ENCODE measurements around the gene C20orf204.

Gene C20orf204

DNA sequence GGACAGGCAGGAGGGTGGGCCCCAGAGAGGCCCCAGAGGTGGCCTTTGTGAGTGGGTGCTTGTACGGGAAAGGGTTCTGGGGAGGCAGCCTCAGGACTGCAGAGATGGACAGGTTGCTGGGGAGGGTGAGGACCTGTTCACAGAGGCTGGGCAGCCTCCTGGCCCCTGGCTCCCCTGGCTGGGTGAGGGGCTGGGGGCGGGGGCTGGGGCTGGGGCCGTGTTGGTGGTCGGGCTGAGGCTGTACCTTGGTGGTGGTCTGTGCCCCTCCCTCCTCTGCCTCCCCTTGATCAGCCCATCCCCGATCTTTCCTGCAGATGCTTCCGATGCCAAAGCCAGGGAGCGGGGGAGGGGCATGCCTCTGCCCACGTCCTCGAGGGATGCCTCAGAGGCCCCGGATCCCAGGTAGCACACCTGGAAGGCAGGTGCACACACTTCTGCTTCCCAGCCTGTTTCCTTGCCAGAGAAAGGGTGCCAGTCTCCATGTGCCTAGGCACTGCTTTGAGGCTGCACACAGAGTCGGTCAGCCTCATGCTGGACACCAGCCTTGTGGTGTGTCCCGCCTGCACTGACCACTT lies 31.8 kb downstream of the C20orf204 start:
- Histone ChIP-seq H3K36me3 (ENCODE audit: control insufficient read depth, insufficient read depth, low read length) (no peaks in the 10 kb centered on the region), H3K4me1 (ENCODE audit: control insufficient read depth, insufficient read depth, low read length) (peaks cover 10% of the 10 kb centered on the region), H3K4me3 (ENCODE audit: low read length) (no peak overlapping the region), H3K27ac (ENCODE audit: low read length) (no peak overlapping the region), H3K27me3 (ENCODE audit: control insufficient read depth, insufficient read depth, low read length) (no peaks in the 10 kb centered on the region), H3K9me3 (ENCODE audit: control insufficient read depth, insufficient read depth, low read length) (no peaks in the 10 kb centered on the region)
- DNase-seq (ENCODE audit: low read depth, low spot score), result no peak
- WGBS (ENCODE audit: insufficient coverage, insufficient read length), result no CpG with 5 or more reads among the region's 12 CpGs

DNA sequence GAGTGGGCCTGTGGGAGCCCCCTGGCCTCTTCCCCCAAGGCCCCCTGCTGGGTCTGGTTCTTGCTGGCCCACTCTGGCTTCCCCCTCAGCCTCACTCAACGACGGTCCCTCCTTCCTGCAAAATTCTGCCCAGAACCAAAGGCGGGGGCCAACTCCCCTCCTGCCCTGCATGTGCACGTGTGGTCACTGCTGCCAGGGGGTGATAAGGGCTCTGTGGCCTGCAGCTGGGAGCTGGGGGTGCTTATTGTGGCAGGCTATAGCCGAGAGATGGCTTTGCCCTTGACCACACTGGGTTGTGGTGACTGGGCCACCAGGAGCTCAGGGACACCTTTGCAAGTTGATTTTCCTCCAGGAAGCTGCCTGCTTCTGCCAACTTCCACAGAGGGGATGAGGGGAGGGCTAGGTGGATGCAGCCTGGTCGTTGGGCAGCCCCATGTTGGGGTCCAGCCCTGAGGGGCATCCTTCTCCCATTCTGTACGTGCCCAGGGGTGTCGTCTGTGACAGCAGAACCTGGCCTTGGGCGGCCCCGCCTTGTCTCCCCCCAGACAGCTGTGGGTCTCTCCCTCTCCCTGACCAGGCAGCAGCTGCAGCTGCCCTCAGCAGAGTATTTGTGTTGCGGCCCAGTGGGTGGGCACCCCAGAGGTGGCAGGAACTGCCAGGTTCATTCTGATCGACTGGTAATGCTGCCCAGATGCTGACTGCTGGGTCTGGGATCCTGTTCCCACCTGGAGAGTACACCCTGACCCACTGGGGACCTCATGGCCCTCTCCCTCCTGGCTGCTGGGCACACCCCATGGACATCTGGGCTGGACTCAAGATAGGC lies 32.6 kb downstream of the C20orf204 start:
- Histone ChIP-seq H3K36me3 (ENCODE audit: control insufficient read depth, insufficient read depth, low read length) (no peaks in the 10 kb centered on the region), H3K27ac (ENCODE audit: low read length) (no peak overlapping the region), H3K9me3 (ENCODE audit: control insufficient read depth, insufficient read depth, low read length) (no peaks in the 10 kb centered on the region), H3K27me3 (ENCODE audit: control insufficient read depth, insufficient read depth, low read length) (no peaks in the 10 kb centered on the region), H3K4me1 (ENCODE audit: control insufficient read depth, insufficient read depth, low read length) (peaks cover 10% of the 10 kb centered on the region), H3K4me3 (ENCODE audit: low read length) (no peak overlapping the region)
- no CpG with 5 or more reads among the region's 12 CpGs for whole genome bisulfite sequencing (ENCODE audit: insufficient coverage, insufficient read length)
- DNase-seq (ENCODE audit: low read depth, low spot score), result no peak

DNA sequence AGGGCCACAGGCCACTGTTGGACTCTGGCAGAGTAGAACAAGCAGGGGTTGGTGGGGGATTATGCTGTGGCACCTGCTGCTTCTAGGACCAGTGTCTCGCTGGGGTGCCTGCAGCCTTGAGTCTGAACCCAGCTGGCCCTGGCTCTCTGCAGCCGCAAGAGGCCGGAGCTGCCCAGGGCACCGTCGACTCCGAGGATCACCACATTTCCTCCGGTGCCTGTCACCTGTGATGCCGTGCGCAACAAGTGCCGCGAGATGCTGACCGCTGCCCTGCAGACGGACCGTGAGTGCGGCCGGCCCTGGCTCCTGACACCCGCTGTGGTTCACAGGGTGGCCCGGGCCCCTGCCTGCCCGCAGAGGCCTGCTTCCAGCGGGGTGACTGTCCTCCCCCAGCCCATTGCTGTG lies 33.2 kb downstream of the C20orf204 start:
- Histone ChIP-seq H3K27ac (ENCODE audit: low read length) (no peak overlapping the region), H3K36me3 (ENCODE audit: control insufficient read depth, insufficient read depth, low read length) (no peaks in the 10 kb centered on the region), H3K4me1 (ENCODE audit: control insufficient read depth, insufficient read depth, low read length) (peaks cover 10% of the 10 kb centered on the region), H3K9me3 (ENCODE audit: control insufficient read depth, insufficient read depth, low read length) (no peaks in the 10 kb centered on the region), H3K27me3 (ENCODE audit: control insufficient read depth, insufficient read depth, low read length) (no peaks in the 10 kb centered on the region), H3K4me3 (ENCODE audit: low read length) (no peak overlapping the region)
- WGBS (ENCODE audit: insufficient coverage, insufficient read length), result no CpG with 5 or more reads among the region's 20 CpGs
- DNase-seq (ENCODE audit: low read depth, low spot score), result no peak

DNA sequence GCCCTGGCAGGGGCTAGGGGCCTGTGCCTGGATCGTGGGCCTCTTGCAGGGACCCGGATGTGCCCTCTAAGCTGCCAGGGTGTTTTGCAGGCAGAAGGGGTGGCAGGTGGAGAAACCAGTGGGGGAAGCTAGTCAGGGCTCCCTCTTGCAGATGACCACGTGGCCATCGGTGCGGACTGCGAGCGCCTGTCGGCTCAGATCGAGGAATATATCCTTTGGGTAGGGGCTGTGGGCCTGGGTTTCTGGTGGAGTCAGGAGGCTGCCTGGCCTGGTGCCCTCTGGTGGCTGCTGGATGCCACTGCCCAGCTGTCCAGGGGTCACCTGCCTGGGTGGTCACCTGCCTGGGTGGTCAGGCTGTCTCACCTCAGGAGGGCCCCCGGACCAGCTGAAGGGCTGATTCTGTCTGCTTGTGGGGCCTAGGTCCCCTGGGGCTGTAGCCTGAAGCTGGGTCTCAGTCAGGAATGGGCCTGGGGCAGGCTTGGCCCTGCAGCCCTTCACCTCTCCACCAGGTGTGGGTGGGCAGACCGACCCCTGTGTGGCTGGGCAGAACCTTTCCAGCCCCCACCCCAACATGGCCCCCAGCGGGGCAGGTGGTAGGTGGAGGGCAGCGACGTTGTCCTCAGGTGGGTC lies 33.7 kb downstream of the C20orf204 start:
- Histone ChIP-seq H3K36me3 (ENCODE audit: control insufficient read depth, insufficient read depth, low read length) (no peaks in the 10 kb centered on the region), H3K27ac (ENCODE audit: low read length) (no peak overlapping the region), H3K27me3 (ENCODE audit: control insufficient read depth, insufficient read depth, low read length) (no peaks in the 10 kb centered on the region), H3K4me1 (ENCODE audit: control insufficient read depth, insufficient read depth, low read length) (peaks cover 10% of the 10 kb centered on the region), H3K9me3 (ENCODE audit: control insufficient read depth, insufficient read depth, low read length) (no peaks in the 10 kb centered on the region), H3K4me3 (ENCODE audit: low read length) (no peak overlapping the region)
- no CpG with 5 or more reads among the region's 14 CpGs for WGBS (ENCODE audit: insufficient coverage, insufficient read length)
- DNase-seq (ENCODE audit: low read depth, low spot score), result no peak

DNA sequence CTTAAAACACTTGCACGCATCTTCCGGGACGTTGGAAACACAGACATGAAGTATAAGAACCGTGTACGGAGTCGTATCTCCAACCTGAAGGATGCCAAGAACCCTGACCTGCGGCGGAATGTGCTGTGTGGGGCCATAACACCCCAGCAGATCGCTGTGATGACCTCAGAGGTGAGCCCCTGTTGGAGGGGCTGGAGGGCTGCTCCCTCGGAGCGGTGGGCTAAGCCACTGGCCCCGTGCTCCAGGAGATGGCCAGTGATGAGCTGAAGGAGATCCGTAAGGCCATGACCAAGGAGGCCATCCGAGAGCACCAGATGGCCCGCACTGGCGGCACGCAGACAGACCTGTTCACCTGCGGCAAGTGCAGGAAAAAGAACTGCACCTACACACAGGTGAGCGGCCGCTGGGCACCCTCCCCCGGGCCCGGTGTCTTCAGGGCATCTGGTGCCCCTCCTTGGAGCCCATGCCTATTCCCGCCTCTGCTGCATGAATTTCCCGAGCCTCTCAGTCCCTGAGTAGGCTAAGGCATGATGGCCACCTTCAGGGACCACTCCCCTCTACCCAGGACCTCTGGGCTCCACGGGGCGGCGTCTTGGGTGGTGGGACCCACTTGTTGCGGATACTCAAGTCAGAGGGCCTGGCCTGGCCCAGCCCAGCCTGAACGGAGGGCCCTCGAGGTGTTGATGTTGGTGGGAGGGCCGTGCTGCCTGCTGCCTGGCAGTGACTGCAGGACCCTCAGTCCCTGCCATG lies 34.4 kb downstream of the C20orf204 start:
- Histone ChIP-seq H3K4me1 (ENCODE audit: control insufficient read depth, insufficient read depth, low read length) (peaks cover 10% of the 10 kb centered on the region), H3K9me3 (ENCODE audit: control insufficient read depth, insufficient read depth, low read length) (no peaks in the 10 kb centered on the region), H3K36me3 (ENCODE audit: control insufficient read depth, insufficient read depth, low read length) (no peaks in the 10 kb centered on the region), H3K4me3 (ENCODE audit: low read length) (no peak overlapping the region), H3K27me3 (ENCODE audit: control insufficient read depth, insufficient read depth, low read length) (no peaks in the 10 kb centered on the region), H3K27ac (ENCODE audit: low read length) (no peak overlapping the region)
- DNase-seq (ENCODE audit: low read depth, low spot score), result no peak
- no CpG with 5 or more reads among the region's 31 CpGs for WGBS (ENCODE audit: insufficient coverage, insufficient read length)

DNA sequence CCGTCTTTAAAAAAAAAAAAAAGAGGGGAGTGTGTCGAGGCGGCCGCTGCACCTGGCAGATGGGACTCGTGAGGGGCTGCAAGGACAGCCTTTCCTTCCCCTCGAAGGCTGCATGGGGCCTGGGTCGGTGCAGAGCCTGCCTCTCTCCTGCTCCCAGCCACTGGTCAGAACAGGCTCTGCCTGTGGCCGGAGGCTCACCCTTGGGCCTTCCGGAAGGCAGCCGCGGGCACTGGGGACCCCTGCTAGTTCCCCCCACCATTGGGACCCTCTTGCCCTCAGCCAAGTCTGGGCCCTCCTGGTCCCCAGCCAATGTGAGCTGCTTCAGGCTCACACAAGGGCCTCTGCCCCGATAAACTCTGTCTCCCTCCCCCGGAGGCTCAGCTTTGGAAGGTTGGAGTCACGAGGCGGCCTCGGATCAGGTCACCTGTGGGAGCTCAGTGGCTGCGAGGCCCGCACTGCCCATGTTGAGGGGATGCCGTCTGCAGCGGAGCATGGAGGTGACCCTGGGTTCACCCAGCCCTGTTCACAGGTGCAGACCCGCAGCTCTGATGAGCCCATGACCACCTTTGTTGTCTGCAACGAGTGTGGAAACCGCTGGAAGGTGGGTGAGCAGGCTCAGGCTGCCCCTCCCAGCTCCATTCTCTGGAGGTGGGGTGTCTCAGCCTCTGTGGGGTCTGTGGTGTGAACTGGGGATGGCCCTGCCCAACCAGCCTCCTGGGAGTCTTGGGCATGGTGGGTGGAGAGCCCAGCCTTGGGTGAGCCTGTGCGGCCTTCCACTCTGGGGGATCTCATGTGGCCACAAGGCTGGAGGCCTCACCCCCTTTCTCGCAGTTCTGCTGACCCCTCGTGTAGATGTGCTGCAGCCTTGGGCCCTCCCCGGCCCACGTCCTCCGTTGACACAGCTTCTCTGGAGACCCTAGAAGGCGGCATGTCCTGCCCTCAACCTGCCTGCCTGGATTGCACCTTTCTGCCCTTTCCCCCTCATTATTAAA lies 35.7 kb downstream of the C20orf204 start:
- no peak overlapping the region for H3K4me3 ChIP-seq (ENCODE audit: low read length)
- no peaks in the 10 kb centered on the region for H3K9me3 ChIP-seq (ENCODE audit: control insufficient read depth, insufficient read depth, low read length)
- no peak for DNase-seq (ENCODE audit: low read depth, low spot score)
- H3K27me3 ChIP-seq (ENCODE audit: control insufficient read depth, insufficient read depth, low read length), result no peaks in the 10 kb centered on the region
- no peak overlapping the region for H3K27ac ChIP-seq (ENCODE audit: low read length)
- no CpG with 5 or more reads among the region's 30 CpGs for WGBS (ENCODE audit: insufficient coverage, insufficient read length)
- no peaks in the 10 kb centered on the region for H3K36me3 ChIP-seq (ENCODE audit: control insufficient read depth, insufficient read depth, low read length)
- H3K4me1 ChIP-seq (ENCODE audit: control insufficient read depth, insufficient read depth, low read length), result peaks cover 8% of the 10 kb centered on the region

DNA sequence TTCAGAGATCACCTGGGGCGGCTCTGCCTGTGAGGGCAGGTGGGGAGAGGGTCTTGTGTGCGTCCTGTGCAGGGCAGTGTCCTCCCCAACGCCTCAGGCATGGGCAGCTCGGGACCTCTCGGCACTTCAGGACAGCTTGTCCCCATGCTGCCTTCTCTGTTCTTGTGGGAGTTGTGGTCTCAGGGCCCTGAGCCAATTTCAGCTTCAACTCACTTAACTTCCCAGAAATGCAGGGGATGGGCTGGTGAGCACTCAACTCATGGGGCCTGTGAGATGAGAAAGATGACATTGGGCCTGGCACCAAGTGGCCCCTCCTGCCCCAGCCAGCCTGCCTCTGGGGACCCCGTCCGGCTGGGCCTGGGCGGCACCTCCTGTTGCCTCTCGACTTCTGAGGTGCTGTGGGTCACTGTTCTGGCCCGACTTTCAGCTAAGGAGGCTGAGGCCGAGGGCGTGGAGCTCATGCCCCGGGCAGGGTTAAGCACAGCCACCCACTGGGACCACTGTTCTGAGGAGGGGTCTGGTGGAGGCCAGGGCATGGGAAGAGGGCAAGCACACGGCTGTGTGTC lies 36.6 kb downstream of the C20orf204 start:
- DNase-seq (ENCODE audit: low read depth, low spot score), result no peak
- Histone ChIP-seq H3K36me3 (ENCODE audit: control insufficient read depth, insufficient read depth, low read length) (no peaks in the 10 kb centered on the region), H3K27ac (ENCODE audit: low read length) (no peak overlapping the region), H3K4me1 (ENCODE audit: control insufficient read depth, insufficient read depth, low read length) (peaks cover 8% of the 10 kb centered on the region), H3K27me3 (ENCODE audit: control insufficient read depth, insufficient read depth, low read length) (no peaks in the 10 kb centered on the region), H3K9me3 (ENCODE audit: control insufficient read depth, insufficient read depth, low read length) (no peaks in the 10 kb centered on the region), H3K4me3 (ENCODE audit: low read length) (no peak overlapping the region)
- WGBS (ENCODE audit: insufficient coverage, insufficient read length), result no CpG with 5 or more reads among the region's 14 CpGs

DNA sequence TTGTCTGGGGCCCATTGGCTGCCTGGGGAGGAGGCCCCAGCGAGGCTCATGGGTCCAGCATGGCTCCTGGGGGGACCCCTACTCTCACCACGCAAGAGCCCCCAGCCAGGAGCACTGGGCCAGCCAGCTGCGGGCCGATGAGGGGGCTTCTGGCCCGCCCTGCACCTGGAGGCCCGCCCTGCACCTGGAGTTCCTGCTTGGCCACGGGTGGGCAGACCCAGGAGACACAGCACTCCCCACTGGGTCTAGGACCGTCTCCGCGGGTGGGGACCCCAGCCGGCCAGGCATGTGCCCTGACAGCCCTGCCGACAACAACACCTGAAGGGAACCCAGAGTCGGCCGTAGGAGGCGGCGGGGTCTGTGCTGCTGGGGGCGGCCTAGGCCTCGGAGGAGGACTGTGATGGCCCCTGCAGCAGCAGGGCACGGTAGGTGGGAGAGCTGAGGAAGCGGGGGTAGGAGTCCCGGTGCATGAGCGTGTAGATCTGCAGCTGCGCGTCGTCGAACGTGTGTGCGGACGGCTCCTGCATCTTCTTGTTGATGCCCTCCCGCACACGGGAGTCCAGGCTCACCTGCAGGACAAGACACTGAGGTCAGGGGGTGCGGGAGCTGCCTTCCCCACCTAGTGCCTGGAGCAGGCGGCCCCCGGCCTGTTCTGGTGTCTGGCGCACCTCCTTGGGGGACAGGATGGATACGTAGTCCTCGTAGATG lies 37.6 kb downstream of the C20orf204 start:
- no peaks in the 10 kb centered on the region for H3K9me3 ChIP-seq (ENCODE audit: control insufficient read depth, insufficient read depth, low read length)
- no peak overlapping the region for H3K27ac ChIP-seq (ENCODE audit: low read length)
- no peak overlapping the region for H3K4me3 ChIP-seq (ENCODE audit: low read length)
- H3K36me3 ChIP-seq (ENCODE audit: control insufficient read depth, insufficient read depth, low read length), result no peaks in the 10 kb centered on the region
- no peak for DNase-seq (ENCODE audit: low read depth, low spot score)
- H3K27me3 ChIP-seq (ENCODE audit: control insufficient read depth, insufficient read depth, low read length), result no peaks in the 10 kb centered on the region
- no CpG with 5 or more reads among the region's 37 CpGs for WGBS (ENCODE audit: insufficient coverage, insufficient read length)
- peaks cover 9% of the 10 kb centered on the region; the same call in 1 of the 2 replicates for H3K4me1 ChIP-seq (ENCODE audit: control insufficient read depth, insufficient read depth, low read length)

DNA sequence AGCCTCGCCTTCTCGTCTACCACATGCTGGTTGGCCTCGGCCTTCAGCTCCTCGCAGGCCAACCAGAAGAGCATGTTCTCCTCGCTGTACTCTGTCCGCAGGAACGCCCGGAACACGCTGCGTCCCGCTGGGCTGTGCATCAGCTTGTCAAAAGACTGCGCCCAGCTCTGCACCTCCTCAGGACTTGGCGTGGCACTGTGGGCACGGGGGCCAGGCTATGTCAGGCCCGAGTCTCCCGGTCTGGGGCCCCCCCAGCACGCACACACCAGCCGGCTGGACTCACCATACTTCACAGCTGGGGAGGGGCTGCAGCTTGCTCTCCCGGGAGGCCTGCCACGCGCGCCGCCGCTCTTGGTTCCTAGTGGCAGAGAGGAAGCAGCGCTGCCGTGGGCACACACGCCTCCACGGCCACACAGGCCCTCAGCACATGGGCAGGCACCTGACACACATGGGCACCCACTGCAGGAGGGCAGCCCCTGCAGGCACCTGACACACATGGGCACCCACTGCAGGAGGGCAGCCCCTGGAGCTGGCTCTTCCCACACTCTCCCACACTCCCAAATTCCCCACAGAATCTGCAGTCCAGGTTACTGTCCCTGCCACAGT lies 38.3 kb downstream of the C20orf204 start:
- H3K4me1 ChIP-seq (ENCODE audit: control insufficient read depth, insufficient read depth, low read length), result peaks cover 8% of the 10 kb centered on the region; the same call in 1 of the 2 replicates
- H3K36me3 ChIP-seq (ENCODE audit: control insufficient read depth, insufficient read depth, low read length), result no peaks in the 10 kb centered on the region
- no peaks in the 10 kb centered on the region for H3K9me3 ChIP-seq (ENCODE audit: control insufficient read depth, insufficient read depth, low read length)
- no CpG with 5 or more reads among the region's 28 CpGs for WGBS (ENCODE audit: insufficient coverage, insufficient read length)
- no peaks in the 10 kb centered on the region for H3K27me3 ChIP-seq (ENCODE audit: control insufficient read depth, insufficient read depth, low read length)
- DNase-seq (ENCODE audit: low read depth, low spot score), result no peak
- H3K4me3 ChIP-seq (ENCODE audit: low read length), result no peak overlapping the region
- H3K27ac ChIP-seq (ENCODE audit: low read length), result no peak overlapping the region

Data from iPS DF 6.9 (cell line).